HUES64 (cell line): ENCODE results near the gene BCOR.
A peak's percentile ranks its signal among the peaks of the same experiment; 100 is the strongest.

ENCODE experiments used
- H3K27ac ChIP-seq: 2 replicates; pipeline ENCODE4 v1.7.0; 2013; ENCODE audit warnings: low read depth, low read length, inconsistent platforms
- H3K27me3 ChIP-seq: 2 replicates; pipeline ENCODE4 v1.6.1; 2013; ENCODE audit warnings: mild to moderate bottlenecking, low read length; ENCODE audit not compliant: insufficient read depth
- H3K36me3 ChIP-seq: 2 replicates; pipeline ENCODE4 v1.6.1; 2013; ENCODE audit warnings: mild to moderate bottlenecking, low read length; ENCODE audit not compliant: insufficient read depth
- H3K4me1 ChIP-seq: 2 replicates; pipeline ENCODE4 v1.6.1; 2013; ENCODE audit warnings: mild to moderate bottlenecking, low read length, moderate library complexity; ENCODE audit not compliant: insufficient read depth
- H3K4me3 ChIP-seq: 2 replicates; pipeline ENCODE4 v1.5.1; 2013; ENCODE audit warnings: mild to moderate bottlenecking, low read length, moderate library complexity
- H3K9ac ChIP-seq: 2 replicates; pipeline ENCODE4 v1.6.1; 2013; ENCODE audit warnings: mild to moderate bottlenecking, low read depth, low read length
- H3K9me3 ChIP-seq: 2 replicates; pipeline ENCODE4 v1.6.1; 2013; ENCODE audit warnings: low read depth, low read length; ENCODE audit not compliant: insufficient read depth
- WGBS: fragments of 150-250, 120-280 bp; methylation state at CpG from one replicate; pipeline ENCODE4 v1.1.7; 2013; ENCODE audit warnings: missing lambda C conversion rate; 5-methylcytosine and 5-hydroxymethylcytosine counted together

Gene BCOR

GRCh38 chrX:40013266-40014195 is 84.2 kb downstream of the BCOR start:
- peaks cover 73% of the 10 kb centered on the region for H3K27me3 ChIP-seq
- H3K9me3 ChIP-seq, result no peaks in the 10 kb centered on the region
- peaks cover 30% of the 10 kb centered on the region for H3K4me1 ChIP-seq
- H3K4me3 ChIP-seq, result peak overlapping the region; percentile 55
- WGBS, result under 1% methylated on average over 57 of the region's 76 CpGs
- no peaks in the 10 kb centered on the region for H3K36me3 ChIP-seq
- H3K9ac ChIP-seq, result 0 out of 2 replicates have a peak overlapping the region, but pooled peaks have one; percentile 58
- no peak overlapping the region for H3K27ac ChIP-seq

GRCh38 chrX:40012868-40013265 is 84.9 kb downstream of the BCOR start:
- Histone ChIP-seq H3K4me3 (peak overlapping the region; percentile 55), H3K9ac (no peak overlapping the region), H3K4me1 (peaks cover 32% of the 10 kb centered on the region), H3K36me3 (no peaks in the 10 kb centered on the region), H3K27me3 (peaks cover 80% of the 10 kb centered on the region), H3K27ac (no peak overlapping the region), H3K9me3 (no peaks in the 10 kb centered on the region)
- WGBS, result under 1% methylated on average over 35 of the region's 35 CpGs

GRCh38 chrX:40012039-40012867 is 85.5 kb downstream of the BCOR start:
- H3K27me3 ChIP-seq, result peaks cover 86% of the 10 kb centered on the region
- H3K4me1 ChIP-seq, result peaks cover 37% of the 10 kb centered on the region
- peak overlapping the region; percentile 55 for H3K4me3 ChIP-seq
- no peak overlapping the region for H3K9ac ChIP-seq
- H3K36me3 ChIP-seq, result no peaks in the 10 kb centered on the region
- no peaks in the 10 kb centered on the region for H3K9me3 ChIP-seq
- WGBS, result 1% methylated on average over 60 of the region's 60 CpGs
- no peak overlapping the region for H3K27ac ChIP-seq

- Histone ChIP-seq H3K36me3 (no peaks in the 10 kb centered on the region), H3K27ac (no peak overlapping the region), H3K27me3 (peaks cover 89% of the 10 kb centered on the region), H3K9me3 (no peaks in the 10 kb centered on the region), H3K4me1 (peaks cover 42% of the 10 kb centered on the region), H3K9ac (no peak overlapping the region), H3K4me3 (peak overlapping the region; percentile 55; the same call in 1 of the 2 replicates)
- WGBS, result 20% methylated on average over 24 of the region's 24 CpGs
Observed at GRCh38 chrX:40011322-40012038, 86.3 kb downstream of the BCOR start.

- peaks cover 38% of the 10 kb centered on the region for H3K4me1 ChIP-seq
- H3K27me3 ChIP-seq, result peaks cover 90% of the 10 kb centered on the region
- no peak overlapping the region for H3K9ac ChIP-seq
- no peaks in the 10 kb centered on the region for H3K9me3 ChIP-seq
- no peak overlapping the region for H3K4me3 ChIP-seq
- no peaks in the 10 kb centered on the region for H3K36me3 ChIP-seq
- H3K27ac ChIP-seq, result no peak overlapping the region
- WGBS, result 9% methylated on average over 21 of the region's 21 CpGs
Observed at GRCh38 chrX:40010550-40011321, 87.0 kb downstream of the BCOR start.

- H3K9ac ChIP-seq, result no peak overlapping the region
- H3K27ac ChIP-seq, result no peak overlapping the region
- no peaks in the 10 kb centered on the region for H3K36me3 ChIP-seq
- H3K9me3 ChIP-seq, result no peaks in the 10 kb centered on the region
- H3K4me1 ChIP-seq, result peaks cover 33% of the 10 kb centered on the region
- peak overlapping the region; percentile 45 for H3K4me3 ChIP-seq
- 7% methylated on average over 9 of the region's 12 CpGs for WGBS
- peaks cover 92% of the 10 kb centered on the region for H3K27me3 ChIP-seq
Observed at GRCh38 chrX:40009890-40010289, 87.9 kb downstream of the BCOR start.

GRCh38 chrX:40009462-40009851 is 88.3 kb downstream of the BCOR start:
- under 1% methylated on average over 23 of the region's 35 CpGs for WGBS
- Histone ChIP-seq H3K9me3 (no peaks in the 10 kb centered on the region), H3K4me3 (peak overlapping the region; percentile 45), H3K9ac (peak overlapping the region; percentile 20; the same call in 1 of the 2 replicates), H3K4me1 (peaks cover 34% of the 10 kb centered on the region), H3K36me3 (no peaks in the 10 kb centered on the region), H3K27me3 (peaks cover 96% of the 10 kb centered on the region), H3K27ac (no peak overlapping the region)

- WGBS, result under 1% methylated on average over 41 of the region's 52 CpGs
- H3K9me3 ChIP-seq, result no peaks in the 10 kb centered on the region
- no peaks in the 10 kb centered on the region for H3K36me3 ChIP-seq
- peak overlapping the region; percentile 45 for H3K4me3 ChIP-seq
- no peak overlapping the region for H3K27ac ChIP-seq
- H3K27me3 ChIP-seq, result peaks cover 100% of the 10 kb centered on the region
- H3K9ac ChIP-seq, result peak overlapping the region; percentile 20; the same call in 1 of the 2 replicates
- H3K4me1 ChIP-seq, result peaks cover 39% of the 10 kb centered on the region
Observed at GRCh38 chrX:40008791-40009461, 88.8 kb downstream of the BCOR start.

- Histone ChIP-seq H3K9me3 (no peaks in the 10 kb centered on the region), H3K4me3 (peak overlapping the region; percentile 48), H3K9ac (no peak overlapping the region), H3K27me3 (peaks cover 99% of the 10 kb centered on the region), H3K27ac (no peak overlapping the region), H3K4me1 (peaks cover 48% of the 10 kb centered on the region), H3K36me3 (no peaks in the 10 kb centered on the region)
- 6% methylated on average over 46 of the region's 47 CpGs for WGBS
Observed at GRCh38 chrX:40007756-40008705, 89.7 kb downstream of the BCOR start.
